Liver (tissue), 9 donors: ENCODE measurements around the gene TEX261. TPM values are rescaled to one million over a fixed set of nuclear protein-coding genes. Genes with fewer than 3 reads are reported as not detected.

Source experiments
- DNase-seq: peaks from one replicate; pipeline ENCODE4 v3.0.0-alpha.2; 2017; ENCODE audit warnings: low spot score
- H3K27ac ChIP-seq, 2 donors: one replicate each; pipeline ENCODE4 v1.7.0; 2013; ENCODE audit warnings: inconsistent platforms in 2 of 2, low read length in 2 of 2, control low read depth in 1 of 2, low read depth in 1 of 2, mild to moderate bottlenecking in 1 of 2
- H3K27me3 ChIP-seq, 4 donors: one replicate each; pipeline versions ENCODE4 v1.6.1 to v1.7.0; 2013; ENCODE audit warnings: low read length in 3 of 4, inconsistent platforms in 1 of 4, mild to moderate bottlenecking in 1 of 4, moderate library complexity in 1 of 4; ENCODE audit not compliant: control insufficient read depth in 4 of 4, insufficient read depth in 4 of 4
- H3K36me3 ChIP-seq, 4 donors: one replicate each; pipeline versions ENCODE4 v1.6.1 to v1.7.0; 2013; ENCODE audit warnings: low read length in 3 of 4, mild to moderate bottlenecking in 3 of 4, low read depth in 1 of 4, moderate library complexity in 1 of 4; ENCODE audit not compliant: control insufficient read depth in 4 of 4, insufficient read depth in 3 of 4
- H3K4me1 ChIP-seq, 4 donors: one replicate each; pipeline versions ENCODE4 v1.6.1 to v1.7.0; 2013; ENCODE audit warnings: low read length in 3 of 4, mild to moderate bottlenecking in 3 of 4, moderate library complexity in 1 of 4; ENCODE audit not compliant: control insufficient read depth in 4 of 4, insufficient read depth in 4 of 4
- H3K4me3 ChIP-seq, 3 donors: one replicate each; pipeline versions ENCODE4 v1.6.1 to v1.7.0; 2013; ENCODE audit warnings: low read length in 3 of 3, control low read depth in 1 of 3, low read depth in 1 of 3, mild to moderate bottlenecking in 1 of 3
- H3K9ac ChIP-seq, 2 donors: one replicate each; pipeline ENCODE4 v1.7.0; 2013; ENCODE audit warnings: low read length in 2 of 2, mild to moderate bottlenecking in 2 of 2, moderate library complexity in 2 of 2, control low read depth in 1 of 2, low read depth in 1 of 2
- H3K9me3 ChIP-seq, 4 donors: one replicate each; pipeline versions ENCODE4 v1.6.1 to v1.7.0; 2013; ENCODE audit warnings: low read length in 3 of 4; ENCODE audit not compliant: control insufficient read depth in 4 of 4
- ATF3 ChIP-seq: IDR thresholded peaks from 2 replicates; pipeline ENCODE4 v1.6.1; 2016; ENCODE audit warnings: antibody characterized with exemption
- CTCF ChIP-seq: fragments of 150-350 bp; IDR thresholded peaks from 2 replicates; pipeline ENCODE4 v1.5.1; 2017; ENCODE audit warnings: improper control_type of control experiment, low read depth, low read length; ENCODE audit not compliant: missing input control
- EGR1 ChIP-seq, 2 donors: IDR thresholded peaks; 2 replicates each; pipeline ENCODE4 v1.6.1; 2016 to 2018; ENCODE audit warnings: antibody characterized with exemption in 2 of 2, low read depth in 2 of 2
- FOXA2 ChIP-seq: IDR thresholded peaks from 2 replicates; pipeline ENCODE4 v1.6.1; 2016; ENCODE audit warnings: antibody characterized with exemption
- HNF4A ChIP-seq, 2 donors: conservative IDR thresholded peaks; 2 replicates each; pipeline ENCODE4 v1.6.1; 2016; ENCODE audit warnings: antibody characterized with exemption in 2 of 2, mild to moderate bottlenecking in 2 of 2
- HNF4G ChIP-seq: IDR thresholded peaks from 2 replicates; pipeline ENCODE4 v1.6.1; 2016; ENCODE audit warnings: antibody characterized with exemption
- MAX ChIP-seq: IDR thresholded peaks from 2 replicates; pipeline ENCODE4 v1.6.1; 2016; ENCODE audit warnings: antibody characterized with exemption
- NR2F2 ChIP-seq: IDR thresholded peaks from 2 replicates; pipeline ENCODE4 v1.6.1; 2016; ENCODE audit warnings: antibody characterized with exemption
- REST ChIP-seq: IDR thresholded peaks from 2 replicates; pipeline ENCODE4 v1.6.1; 2016; ENCODE audit warnings: antibody characterized with exemption, mild to moderate bottlenecking
- RXRA ChIP-seq, 2 donors: IDR thresholded peaks; 2 replicates each; pipeline ENCODE4 v1.6.1; 2017 to 2018; ENCODE audit warnings: antibody characterized with exemption in 2 of 2, mild to moderate bottlenecking in 1 of 2
- TAF1 ChIP-seq: conservative IDR thresholded peaks from 2 replicates; pipeline ENCODE4 v1.6.1; 2016; ENCODE audit warnings: antibody characterized with exemption, mild to moderate bottlenecking
- YY1 ChIP-seq: IDR thresholded peaks from 2 replicates; pipeline ENCODE4 v1.6.1; 2016; ENCODE audit warnings: antibody characterized with exemption, mild to moderate bottlenecking
- ZBTB33 ChIP-seq: IDR thresholded peaks from 2 replicates; pipeline ENCODE4 v1.6.1; 2016; ENCODE audit warnings: antibody characterized with exemption
- WGBS: extraction: QIAGEN DNeasy Blood & Tissue Kit; methylation state at CpG from one replicate; pipeline ENCODE4 v1.1.7; 2013; 5-methylcytosine and 5-hydroxymethylcytosine counted together
- polyA plus RNA-seq, 2 donors: library from polyadenylated mRNA; stranded (reverse) in 1 of 2; unstranded in 1 of 2; fragments of 200-250 nt in 1 of 2; fragments of >200 nt in 1 of 2; fragmentation: Nextera tagmentation in 1 of 2; extraction: Ambion mirVana in 1 of 2; gene quantifications; one replicate each; pipeline versions ENCODE4 v1.2.1 to v1.2.3, GENCODE V29; 2013 to 2015
- total RNA-seq, 2 donors: library from RNA; depleted of rRNA; stranded (reverse); fragments of >200 nt; gene quantifications; one replicate each; pipeline ENCODE4 v1.2.3, GENCODE V29; 2014
- donor health status: healthy.
- donor health status: healthy.
- donor health status: healthy.
- donor health status: healthy.
- donor health status: healthy.

Gene TEX261
- total and polyA plus RNA-seq, 4 donors = 14.2 to 54.8 (median 24.4) TPM

GRCh38 chr2:70978341-70979179 is 16.1 kb downstream of the TEX261 start, which contains the start of gene ANKRD53:
TSS of gene ANKRD53 (plus strand) at chr2:70978630. CDS start at chr2:70978646, 16 bp downstream.
- TF ChIP-seq MAX (no peak), CTCF (no peak), YY1 (no peak), ATF3 (no peak), EGR1 (IDR thresholded peaks at IDR 0.05; ENCODE audit: low read depth in 2 of 2) (peak; percentile 53 to 69), HNF4A (conservative IDR thresholded peaks at IDR 0.05) (peak in 1 of 2 donors; percentile 7), NR2F2 (no peak), REST (no peak), ZBTB33 (no peak), TAF1 (no peak), FOXA2 (no peak), RXRA (IDR thresholded peaks at IDR 0.05) (no peak), HNF4G (no peak)
- peaks cover 0 to 17% (median 13%) of the 10 kb centered on the region in 4 donors for H3K4me1 ChIP-seq
- 6% methylated on average over 67 of the region's 67 CpGs for WGBS
- peak within 1 kb of the TSS; percentile 10 to 29 for H3K9ac ChIP-seq
- DNase-seq = peak; percentile 69
- no peaks in the 10 kb centered on the region for H3K36me3 ChIP-seq
- H3K27ac ChIP-seq = peak within 1 kb of the TSS; percentile 62 to 87
- no peaks in the 10 kb centered on the region for H3K27me3 ChIP-seq
- H3K4me3 ChIP-seq = peak within 1 kb of the TSS; percentile 23 to 61 (median 45)
- H3K9me3 ChIP-seq = no peaks in the 10 kb centered on the region
